Measurements from ENCODE around the gene OR6S1.
A peak's percentile ranks its signal among the peaks of the same experiment; 100 is the strongest.
"Not testable (repeated sequence)": the region's sequence is repeated elsewhere in the genome, so short reads cannot be mapped to it uniquely, and the experiment has no call there.

Gene OR6S1

GRCh38 chr14:20630340-20631022 lies 11.0 kb downstream of the OR6S1 start:
- peak; percentile 66 for DNase-seq

- DNase-seq, result no peak
Observed at GRCh38 chr14:20628063-20628854, 13.2 kb downstream of the OR6S1 start.

- no peak for DNase-seq
Observed at GRCh38 chr14:20627346-20628027, 14.0 kb downstream of the OR6S1 start.

- DNase-seq, result no peak
Observed at GRCh38 chr14:20626274-20626673, 15.2 kb downstream of the OR6S1 start.

GRCh38 chr14:20624495-20625070 lies 16.9 kb downstream of the OR6S1 start:
- DNase-seq, result peak; percentile 29

DNA sequence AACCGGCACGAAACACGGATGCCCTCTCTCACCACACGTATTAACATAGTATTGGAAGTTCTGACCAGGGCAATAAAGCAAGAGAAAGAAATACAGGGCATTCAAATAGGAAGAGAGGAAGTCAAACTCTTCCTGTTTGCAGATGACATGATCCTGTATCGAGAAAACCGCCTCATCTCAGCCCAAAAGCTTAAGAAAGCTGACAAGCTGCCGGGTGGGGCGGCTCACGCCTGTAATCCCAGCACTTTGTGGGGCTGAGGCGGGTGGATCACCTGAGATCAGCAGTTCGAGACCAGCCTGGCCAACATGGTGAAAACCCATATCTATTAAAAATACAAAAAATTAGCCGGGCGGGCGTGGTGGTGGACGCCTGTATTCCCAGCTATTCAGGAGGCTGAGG lies 17.7 kb downstream of the OR6S1 start:
- no peak for DNase-seq

GRCh38 chr14:20622816-20623291 lies 18.6 kb downstream of the OR6S1 start:
- no peak for DNase-seq

DNA sequence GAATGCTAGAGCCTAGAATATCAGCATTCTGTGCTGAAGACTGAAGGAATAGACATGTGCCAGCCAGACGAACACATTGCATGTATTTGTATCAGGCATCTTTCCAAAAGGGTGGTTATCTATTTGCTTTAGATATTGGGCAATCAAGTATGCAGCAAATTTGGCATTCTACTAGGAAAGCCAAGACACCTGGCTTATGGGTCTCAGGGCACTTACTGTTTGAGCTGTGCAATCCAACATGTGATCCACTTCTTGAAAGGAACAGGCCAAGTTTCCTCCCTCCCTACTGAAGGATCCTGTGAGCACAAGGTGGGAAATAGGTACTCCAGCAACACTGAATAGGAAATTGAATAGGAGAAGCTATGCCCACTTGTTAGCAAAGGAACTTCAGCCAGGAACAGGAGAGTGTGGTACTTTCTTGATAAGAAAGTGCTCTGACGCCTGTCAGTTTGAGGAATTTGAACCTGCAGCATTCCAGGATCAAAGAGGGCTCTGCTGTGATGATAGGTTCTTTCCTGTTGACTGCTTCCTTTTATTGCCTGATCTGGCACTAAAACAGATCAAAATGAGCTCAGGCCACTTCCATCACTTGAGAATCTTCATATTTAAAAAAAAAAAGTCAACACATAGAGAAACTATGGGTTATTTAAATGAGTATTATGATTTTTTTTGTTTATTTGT lies 20.6 kb downstream of the OR6S1 start:
- no peak for DNase-seq

- not testable (repeated sequence) for DNase-seq
Observed at GRCh38 chr14:20619688-20620087, 21.8 kb downstream of the OR6S1 start.

GRCh38 chr14:20618271-20618749 lies 23.2 kb downstream of the OR6S1 start:
- no peak for DNase-seq

DNA sequence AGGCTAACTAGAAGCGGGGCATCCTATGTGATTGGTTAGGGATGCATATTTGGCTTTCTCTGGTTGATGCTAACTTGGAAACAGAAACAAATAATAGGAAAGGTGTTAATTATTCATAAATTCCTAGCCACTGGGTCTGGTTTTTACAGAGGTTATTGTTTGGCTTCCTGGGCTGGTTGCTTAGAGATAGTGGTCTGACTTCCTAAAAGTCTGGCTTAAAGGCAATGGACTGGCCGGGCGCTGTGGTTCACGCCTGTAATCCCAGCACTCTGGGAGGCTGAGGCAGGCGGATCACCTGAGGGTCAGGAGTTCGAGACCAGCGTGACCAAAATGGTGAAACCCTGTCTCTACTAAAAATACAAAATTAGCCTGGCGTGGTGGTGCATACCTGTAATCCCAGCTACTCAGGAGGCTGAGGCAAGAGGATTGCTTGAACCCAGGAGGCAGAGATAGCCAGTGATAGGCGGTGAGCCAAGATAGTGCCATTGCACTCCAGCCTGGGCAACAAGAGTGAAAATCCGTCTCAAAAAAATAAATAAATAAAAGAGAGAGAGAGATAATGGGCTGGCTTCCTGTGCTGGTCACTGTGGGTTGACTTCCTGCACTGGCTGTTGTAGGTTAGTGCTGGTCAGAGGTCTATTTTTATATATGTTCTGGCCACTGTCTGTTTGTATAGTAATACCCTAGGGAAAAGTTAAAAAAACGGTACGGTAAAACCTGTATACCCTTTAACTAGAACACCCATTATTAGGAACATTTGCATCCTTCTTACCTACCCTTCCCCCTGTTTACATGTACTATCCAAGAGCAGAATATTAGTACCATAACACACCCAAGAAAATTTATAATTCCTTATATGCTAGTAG lies 24.1 kb downstream of the OR6S1 start:
- no peak for DNase-seq

DNA sequence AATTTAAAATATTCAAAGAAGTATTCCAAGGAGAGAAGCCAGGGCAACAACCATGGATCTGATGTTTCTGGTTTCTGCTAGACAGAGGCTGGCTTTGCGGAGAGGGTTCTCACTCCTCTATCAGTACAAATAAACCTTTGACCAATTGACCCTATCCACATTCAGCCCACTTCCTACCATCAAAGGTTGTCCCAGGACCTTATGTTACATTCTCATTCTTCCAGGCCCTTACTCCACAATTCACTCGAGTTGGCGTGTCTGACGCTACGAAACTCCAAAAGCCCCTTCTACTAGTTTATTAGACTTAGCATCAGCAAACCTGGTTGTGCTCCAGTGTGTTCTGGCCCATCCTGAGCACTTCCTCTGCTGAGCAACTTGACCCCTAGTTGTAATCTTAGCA lies 25.5 kb downstream of the OR6S1 start:
- DNase-seq, result no peak

GRCh38 chr14:20614038-20614840 lies 27.3 kb downstream of the OR6S1 start:
- peak; percentile 80 for DNase-seq

GRCh38 chr14:20613094-20614037 lies 28.1 kb downstream of the OR6S1 start:
- DNase-seq, result peak; percentile 97

GRCh38 chr14:20612403-20612802 lies 29.1 kb downstream of the OR6S1 start:
- no peak for DNase-seq

- no peak for DNase-seq
Observed at GRCh38 chr14:20611277-20611676, 30.2 kb downstream of the OR6S1 start.

DNA sequence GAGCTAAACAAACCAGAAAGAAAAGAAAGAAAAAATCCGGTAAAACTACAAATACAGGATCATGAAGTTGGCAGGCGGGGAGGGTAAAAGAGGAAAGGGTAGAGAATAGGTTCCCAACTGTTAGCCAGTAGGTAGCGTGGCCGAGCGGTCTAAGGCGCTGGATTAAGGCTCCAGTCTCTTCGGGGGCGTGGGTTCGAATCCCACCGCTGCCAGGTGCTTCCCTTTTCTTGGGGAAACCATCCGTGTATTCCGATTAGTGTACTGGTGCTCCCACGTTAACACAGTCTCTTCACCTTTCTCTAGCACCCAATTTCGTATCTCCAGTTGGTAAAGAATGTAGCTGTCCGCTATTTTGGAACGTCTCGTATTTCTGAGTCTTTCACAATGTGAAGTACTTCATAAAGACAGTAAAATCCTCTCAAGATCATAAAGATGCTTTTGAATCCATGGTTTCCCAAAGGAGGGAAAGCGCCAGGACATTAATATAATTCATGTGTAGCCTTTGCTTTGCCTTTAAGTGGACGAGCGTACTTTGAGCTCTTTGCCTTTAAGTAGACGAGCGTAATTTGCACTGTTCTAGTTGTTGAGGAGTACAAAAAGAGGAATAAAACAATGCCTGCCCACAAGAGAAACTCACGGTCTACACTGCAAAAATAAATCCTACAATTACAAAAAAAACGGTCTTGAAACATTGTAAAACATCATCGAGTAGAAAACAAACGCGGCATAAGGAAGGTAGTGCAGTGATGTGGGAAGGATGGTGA lies 31.3 kb downstream of the OR6S1 start:
- peak; percentile 84 for DNase-seq

GRCh38 chr14:20609215-20610001 lies 32.1 kb downstream of the OR6S1 start:
- DNase-seq, result peak; percentile 83

Data from SHP77 treated with DMSO at 0.1 percent for 48 hours (cell line).